Neural progenitor cell (in vitro differentiated cells): ENCODE data around the gene TBC1D9B.

Source experiments
- EZH2 ChIP-seq: fragments of 200-600 bp; sonication (generic); IDR thresholded peaks from 2 replicates; pipeline ENCODE4 v1.6.1; 2017; ENCODE audit warnings: antibody characterized with exemption, mild to moderate bottlenecking, moderate library complexity
- TF ChIP-seq, protein P1 (sequence below): fragments of 200-600 bp; sonication (generic); IDR thresholded peaks from 2 replicates; pipeline ENCODE4 v1.5.1; 2017; ENCODE audit warnings: antibody characterized with exemption, mild to moderate bottlenecking

DNA sequence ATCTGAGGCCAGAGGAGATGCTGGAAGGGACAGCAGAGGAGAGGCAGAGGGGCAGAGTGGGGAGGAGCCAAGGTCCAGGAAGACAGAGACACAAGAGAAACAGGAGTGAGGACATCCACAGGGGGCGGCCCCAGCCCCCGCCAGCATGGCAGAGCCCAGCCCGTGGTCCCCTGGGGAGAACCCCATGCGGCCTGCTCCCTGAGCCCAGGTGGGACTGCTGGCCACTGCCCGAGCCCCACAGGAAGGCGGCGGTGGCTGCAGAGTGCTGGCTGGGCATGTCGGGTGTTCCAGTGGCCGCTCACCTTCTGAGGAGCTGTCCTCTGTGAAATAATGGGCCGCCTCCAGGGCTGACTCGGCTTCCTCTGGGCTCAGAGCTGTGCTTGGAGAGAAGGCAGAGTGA, 40.2 kb downstream of the TBC1D9B start:
- TF ChIP-seq, protein P1, sequence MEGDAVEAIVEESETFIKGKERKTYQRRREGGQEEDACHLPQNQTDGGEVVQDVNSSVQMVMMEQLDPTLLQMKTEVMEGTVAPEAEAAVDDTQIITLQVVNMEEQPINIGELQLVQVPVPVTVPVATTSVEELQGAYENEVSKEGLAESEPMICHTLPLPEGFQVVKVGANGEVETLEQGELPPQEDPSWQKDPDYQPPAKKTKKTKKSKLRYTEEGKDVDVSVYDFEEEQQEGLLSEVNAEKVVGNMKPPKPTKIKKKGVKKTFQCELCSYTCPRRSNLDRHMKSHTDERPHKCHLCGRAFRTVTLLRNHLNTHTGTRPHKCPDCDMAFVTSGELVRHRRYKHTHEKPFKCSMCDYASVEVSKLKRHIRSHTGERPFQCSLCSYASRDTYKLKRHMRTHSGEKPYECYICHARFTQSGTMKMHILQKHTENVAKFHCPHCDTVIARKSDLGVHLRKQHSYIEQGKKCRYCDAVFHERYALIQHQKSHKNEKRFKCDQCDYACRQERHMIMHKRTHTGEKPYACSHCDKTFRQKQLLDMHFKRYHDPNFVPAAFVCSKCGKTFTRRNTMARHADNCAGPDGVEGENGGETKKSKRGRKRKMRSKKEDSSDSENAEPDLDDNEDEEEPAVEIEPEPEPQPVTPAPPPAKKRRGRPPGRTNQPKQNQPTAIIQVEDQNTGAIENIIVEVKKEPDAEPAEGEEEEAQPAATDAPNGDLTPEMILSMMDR, result no peak
- TF ChIP-seq EZH2, result no peak
